Measurements from ENCODE around the gene MS4A8.

Gene MS4A8

DNA sequence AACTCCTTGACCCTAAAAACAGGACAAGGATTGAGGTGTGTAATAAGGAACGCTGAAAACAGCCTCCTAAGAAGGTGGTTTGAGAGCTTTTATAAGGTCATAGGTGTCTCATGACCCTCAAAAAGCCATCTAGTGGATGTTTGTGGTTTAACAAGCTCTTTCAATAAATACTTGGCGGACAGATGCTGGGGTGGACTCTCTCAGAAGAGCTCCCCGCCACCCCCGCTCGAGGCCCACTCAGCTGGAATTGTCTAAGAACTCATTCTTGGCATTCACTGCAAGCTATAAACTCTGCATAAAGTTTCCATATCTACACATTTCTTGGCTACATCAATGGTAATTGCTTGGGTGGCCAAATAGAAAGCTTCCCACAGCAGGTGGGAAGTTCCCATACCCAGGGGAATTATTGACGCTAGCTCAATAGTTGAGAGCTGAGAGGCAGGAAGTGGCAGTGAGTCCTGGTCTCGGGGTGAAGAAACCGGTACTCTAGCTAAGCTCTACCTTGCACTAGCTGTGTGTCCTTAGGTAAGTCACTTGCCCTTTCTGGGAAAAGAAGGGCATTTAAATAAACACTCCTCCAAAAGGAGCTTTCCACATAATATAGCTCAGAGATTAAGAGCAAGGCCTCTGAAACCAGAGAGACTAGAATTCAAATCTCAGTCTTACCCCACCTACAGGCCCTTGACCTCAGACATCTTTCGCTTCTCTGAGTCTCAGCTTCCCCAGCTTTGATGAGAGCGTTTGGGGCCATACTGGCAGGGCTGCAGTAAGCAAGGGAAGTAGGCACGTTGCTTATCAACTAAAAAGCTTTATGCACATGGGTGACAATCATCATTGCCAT lies 63.7 kb downstream of the MS4A8 start:
- intact Hi-C loops (cut with DNase I) = no loop called here
- DNase-seq = no peak

DNA sequence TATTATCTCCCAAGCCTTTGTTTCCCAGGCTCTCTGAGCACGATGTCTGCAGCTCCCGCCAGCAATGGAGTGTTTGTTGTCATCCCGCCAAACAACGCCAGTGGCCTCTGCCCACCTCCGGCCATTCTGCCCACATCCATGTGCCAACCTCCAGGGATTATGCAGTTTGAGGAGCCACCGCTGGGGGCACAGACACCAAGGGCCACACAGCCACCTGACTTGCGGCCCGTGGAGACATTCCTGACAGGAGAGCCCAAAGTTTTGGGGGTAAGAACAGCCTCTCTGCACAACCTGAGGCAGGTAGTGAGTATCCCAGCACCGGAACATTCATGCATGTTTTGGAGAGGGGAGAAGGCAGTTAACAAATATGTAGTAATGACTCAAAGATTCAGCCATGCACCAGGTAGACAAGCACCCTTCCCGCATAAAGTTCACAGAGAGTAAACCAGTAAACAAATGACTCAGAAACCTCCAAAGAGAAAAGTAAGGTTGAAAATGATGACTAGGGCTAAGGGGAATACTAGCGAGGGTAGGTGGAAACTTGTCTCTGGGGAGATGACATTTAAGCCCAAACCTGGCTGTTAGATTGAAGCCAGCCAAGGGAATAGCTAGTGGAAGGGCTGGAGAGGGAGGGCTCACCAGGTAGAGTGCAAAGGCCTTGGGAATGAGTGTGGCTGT lies 64.4 kb downstream of the MS4A8 start:
- DNase-seq = no peak
- intact Hi-C loops (cut with DNase I) = no loop called here

DNA sequence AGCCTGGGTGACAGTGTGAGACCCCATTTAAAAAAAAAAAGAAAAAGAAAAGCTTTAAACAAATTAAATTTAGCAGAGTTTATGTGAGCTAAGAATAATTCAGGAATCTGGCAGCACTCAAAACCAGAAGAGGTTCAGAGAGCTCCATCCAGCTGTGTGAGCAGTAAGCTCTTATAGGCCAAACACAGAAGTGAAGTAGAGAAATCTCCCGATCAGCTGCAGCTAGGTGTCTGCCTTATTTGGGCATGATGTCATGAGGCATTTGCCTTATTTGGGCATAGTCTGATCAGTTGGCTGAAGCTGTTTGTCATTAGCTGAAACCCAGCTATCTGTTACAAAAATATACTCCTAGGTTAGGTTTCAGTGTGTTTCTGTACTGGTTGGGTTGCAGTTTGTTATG lies 65.5 kb downstream of the MS4A8 start:
- no peak for DNase-seq
- intact Hi-C loops (cut with DNase I) = no loop called here

DNA sequence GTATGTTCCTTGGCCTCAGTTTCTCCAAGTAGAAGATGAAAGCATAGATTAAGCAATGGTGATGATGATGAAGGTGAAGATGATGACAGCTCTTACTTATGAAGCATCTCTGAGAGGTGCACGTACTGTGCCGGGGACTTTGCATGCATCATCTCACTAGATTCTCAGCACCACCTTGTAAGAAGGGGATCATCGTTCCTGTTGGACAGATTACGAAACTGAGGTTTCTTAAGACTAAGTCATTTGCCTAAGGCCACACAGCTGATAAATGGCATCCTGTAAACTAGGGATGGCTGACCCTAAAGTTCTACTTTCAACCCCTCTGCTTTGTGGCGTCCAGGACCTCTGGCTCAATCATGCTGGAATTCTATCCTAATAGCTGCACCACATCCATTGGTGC lies 65.9 kb downstream of the MS4A8 start:
- intact Hi-C loops (cut with DNase I) = no loop called here
- no peak for DNase-seq
